Left lobe of liver (tissue), 2 donors: ENCODE results near the gene KRTAP10-5. TPM values are rescaled to one million over a fixed set of nuclear protein-coding genes. Genes with fewer than 3 reads are reported as not detected.
A peak's percentile ranks its signal among the peaks of the same experiment; 100 is the strongest.
"Not testable (repeated sequence)": the region's sequence is repeated elsewhere in the genome, so short reads cannot be mapped to it uniquely, and the experiment has no call there.

ENCODE experiments used
- ATAC-seq: fragments of 200-7000 bp; cut with Tn5 transposase; one replicate; pipeline ENCODE4 v1.9.1; 2020; ENCODE audit warnings: mild to moderate bottlenecking, moderate library complexity
- DNase-seq: peaks from one replicate; pipeline ENCODE4 v3.0.0-alpha.2; 2020; ENCODE audit warnings: low spot score
- total RNA-seq: library from RNA; stranded (reverse); gene quantifications from one replicate; pipeline ENCODE4 v1.2.1, GENCODE V29; 2021
- donor health status: DM: no; HTN: no; CAD: no; lungs with moderate emphysema.
- donor health status: DM: no; HTN: yes; CAD: no.

Gene KRTAP10-5
- total RNA-seq, 1 donor from 2014 or later = not detected

DNA sequence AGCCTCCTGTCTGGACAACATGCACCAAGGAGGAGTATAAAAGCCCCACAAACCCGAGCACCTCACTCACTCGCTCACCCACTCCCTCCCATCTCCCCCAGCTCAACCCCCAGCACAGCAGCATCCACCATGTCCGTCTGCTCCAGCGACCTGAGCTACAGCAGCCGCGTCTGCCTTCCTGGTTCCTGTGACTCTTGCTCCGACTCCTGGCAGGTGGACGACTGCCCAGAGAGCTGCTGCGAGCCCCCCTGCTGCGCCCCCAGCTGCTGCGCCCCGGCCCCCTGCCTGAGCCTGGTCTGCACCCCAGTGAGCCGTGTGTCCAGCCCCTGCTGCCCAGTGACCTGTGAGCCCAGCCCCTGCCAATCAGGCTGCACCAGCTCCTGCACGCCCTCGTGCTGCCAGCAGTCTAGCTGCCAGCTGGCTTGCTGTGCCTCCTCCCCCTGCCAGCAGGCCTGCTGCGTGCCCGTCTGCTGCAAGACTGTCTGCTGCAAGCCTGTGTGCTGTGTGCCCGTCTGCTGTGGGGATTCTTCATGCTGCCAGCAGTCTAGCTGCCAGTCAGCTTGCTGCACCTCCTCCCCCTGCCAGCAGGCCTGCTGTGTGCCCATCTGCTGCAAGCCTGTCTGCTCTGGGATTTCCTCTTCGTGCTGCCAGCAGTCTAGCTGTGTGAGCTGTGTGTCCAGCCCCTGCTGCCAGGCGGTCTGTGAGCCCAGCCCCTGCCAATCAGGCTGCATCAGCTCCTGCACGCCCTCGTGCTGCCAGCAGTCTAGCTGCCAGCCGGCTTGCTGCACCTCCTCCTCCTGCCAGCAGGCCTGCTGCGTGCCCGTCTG lies 6.6 kb downstream of the KRTAP10-5 start, which contains the start of gene KRTAP10-4:
Gene KRTAP10-4, plus strand, starts transcription at position 100 of the 827 bp plus-strand sequence. Its CDS starts 30 bp downstream, at position 130.
- ATAC-seq = peak; percentile 14
- not testable (repeated sequence) for DNase-seq

- ATAC-seq = no peak
- no peak for DNase-seq
These were observed 7.3 kb downstream of the KRTAP10-5 start for GRCh38 chr21:44572959-44573583.

DNA sequence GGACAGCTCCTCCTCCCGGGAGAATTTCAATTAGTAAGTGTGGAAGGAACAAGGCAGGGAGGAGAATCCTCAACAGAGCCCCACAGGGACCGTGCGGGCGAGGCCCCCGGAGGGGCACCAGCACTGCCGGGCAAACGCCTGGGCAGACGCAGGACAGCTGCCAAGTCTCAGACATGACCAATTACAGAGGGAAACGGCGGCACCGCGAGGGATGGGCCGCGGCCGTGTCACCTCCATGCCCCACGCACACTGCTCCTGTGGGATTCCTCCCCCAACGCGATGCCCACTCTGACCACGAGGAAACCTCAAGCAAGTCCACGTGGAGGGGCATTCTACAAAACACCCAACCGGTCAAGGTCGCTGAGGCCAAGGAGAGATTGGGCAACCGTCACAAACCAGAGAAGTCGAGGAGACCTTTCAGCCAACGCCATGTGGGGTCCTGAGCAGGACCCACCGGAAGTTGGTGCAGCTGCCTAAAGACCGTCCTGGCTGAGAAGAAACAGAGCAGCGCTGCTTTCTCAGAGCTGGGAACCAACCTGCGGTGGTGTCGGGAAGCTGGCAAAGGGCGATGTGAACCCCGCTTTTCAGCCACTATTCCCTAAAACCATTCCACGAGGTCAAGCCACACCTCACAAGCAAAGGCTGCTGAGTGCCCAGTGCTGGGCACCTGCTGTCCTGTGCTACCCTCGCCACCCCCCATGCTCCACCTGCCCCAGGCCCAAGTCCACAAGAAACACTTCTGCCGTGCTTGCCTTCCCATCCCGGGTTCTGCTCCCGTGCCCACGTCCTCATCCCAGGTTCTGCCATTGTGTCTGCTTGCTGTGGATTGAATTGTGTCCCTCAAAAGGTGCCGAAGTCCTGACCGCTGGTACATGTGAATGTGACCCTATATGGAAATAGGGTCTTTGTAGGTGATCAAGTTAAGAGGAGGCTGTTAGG lies 8.3 kb downstream of the KRTAP10-5 start:
- ATAC-seq (no peak), DNase-seq (no peak)

GRCh38 chr21:44571296-44571695 lies 9.1 kb downstream of the KRTAP10-5 start:
- no peak for ATAC-seq
- no peak for DNase-seq

GRCh38 chr21:44569861-44570517 lies 10.4 kb downstream of the KRTAP10-5 start:
- no peak for ATAC-seq
- DNase-seq = no peak

DNA sequence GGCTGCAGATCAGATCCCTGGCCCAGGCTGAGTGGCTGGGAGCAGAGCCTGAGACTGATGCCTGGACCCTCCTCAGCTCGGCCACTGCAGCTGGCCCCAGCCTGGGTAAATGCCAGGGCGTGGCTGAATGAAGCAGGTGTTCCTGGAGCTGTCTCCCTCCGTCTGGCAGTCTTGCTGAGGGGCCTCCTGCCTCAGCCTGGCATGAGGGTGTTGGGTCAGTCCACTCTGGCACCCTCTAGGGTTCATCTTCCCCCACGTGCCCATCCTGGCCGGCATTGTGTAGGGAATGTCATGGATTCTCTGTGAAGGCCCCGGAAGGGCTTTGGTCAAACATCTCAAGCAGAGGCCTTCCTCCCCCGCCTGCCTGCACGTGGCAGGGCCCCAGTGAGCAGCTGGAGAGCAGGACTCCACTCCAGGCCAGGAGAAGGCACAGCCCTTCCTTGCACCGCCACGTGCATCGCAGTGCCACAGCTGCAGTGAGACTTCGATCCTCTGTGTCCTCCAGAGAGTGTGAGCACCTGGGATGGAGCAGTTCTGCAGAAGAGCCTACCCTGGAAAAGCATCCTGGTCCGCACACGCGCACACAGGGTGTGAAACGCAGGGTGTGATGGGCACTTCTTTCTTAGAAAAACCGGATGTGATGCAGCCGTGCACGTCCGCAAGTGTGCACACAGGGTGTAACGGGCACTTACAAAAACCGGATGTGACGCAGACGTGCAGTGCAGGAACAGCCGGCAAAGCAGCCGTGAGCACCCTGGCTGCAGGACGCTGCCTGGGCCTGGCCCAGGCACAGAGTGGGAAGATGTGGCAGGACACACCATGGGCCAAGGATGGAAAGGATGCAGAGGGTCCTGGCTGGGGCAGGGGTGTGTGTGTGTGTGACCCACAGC lies 11.5 kb downstream of the KRTAP10-5 start:
- DNase-seq = no peak
- no peak for ATAC-seq

GRCh38 chr21:44568261-44568660 lies 12.1 kb downstream of the KRTAP10-5 start:
- DNase-seq (no peak), ATAC-seq (no peak)

GRCh38 chr21:44567481-44568171 lies 12.8 kb downstream of the KRTAP10-5 start:
- ATAC-seq = no peak
- DNase-seq = no peak

- DNase-seq = no peak
- ATAC-seq = no peak
These were observed 14.0 kb downstream of the KRTAP10-5 start for GRCh38 chr21:44566403-44566802.

- ATAC-seq (no peak), DNase-seq (no peak)
These were observed 15.4 kb downstream of the KRTAP10-5 start for GRCh38 chr21:44564886-44565598.

DNA sequence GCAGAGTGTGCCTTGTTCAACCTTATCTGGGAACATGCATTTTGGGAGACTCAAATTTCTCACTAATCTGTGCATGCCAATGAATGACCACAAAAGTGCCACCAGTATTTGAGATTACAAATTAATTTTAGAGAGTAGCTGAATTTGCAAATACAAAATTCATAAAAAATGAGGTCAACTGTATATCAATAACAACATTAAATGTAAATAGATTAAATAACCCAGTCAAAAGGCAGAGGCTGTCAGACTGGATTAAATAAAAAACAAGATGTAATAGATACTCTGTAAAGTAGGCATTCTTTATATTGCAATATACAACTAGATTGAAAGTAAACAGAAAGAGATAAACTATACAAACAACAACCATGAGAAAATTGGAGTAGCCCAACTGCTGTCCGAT lies 16.3 kb downstream of the KRTAP10-5 start:
- DNase-seq = no peak
- no peak for ATAC-seq

DNA sequence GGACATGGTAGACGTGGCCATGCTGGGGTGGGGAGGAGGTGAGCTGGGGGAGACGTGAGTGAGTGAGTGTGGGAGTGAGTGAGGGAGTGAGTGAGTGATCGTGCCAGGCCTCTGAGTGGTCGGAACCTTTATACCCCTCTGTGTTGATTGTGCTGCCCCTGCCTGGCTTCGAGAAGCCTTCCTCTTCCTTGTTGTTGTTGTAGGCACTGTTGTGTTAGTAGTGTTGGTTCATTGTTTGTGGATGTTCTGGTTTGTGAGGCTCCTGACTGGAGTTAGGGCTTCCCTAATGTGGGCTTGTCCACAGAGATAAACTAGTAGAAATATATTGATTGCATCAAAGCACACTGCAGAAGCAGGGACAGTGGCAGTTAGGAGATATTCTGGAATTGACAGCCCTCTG lies 21.7 kb downstream of the KRTAP10-5 start, which contains the start of gene KRTAP10-3:
Gene KRTAP10-3, minus strand, starts transcription at position 101 of the 400 bp plus-strand sequence. Its CDS starts 80 bp downstream, at position 21.
- DNase-seq (no peak), ATAC-seq (no peak)

DNA sequence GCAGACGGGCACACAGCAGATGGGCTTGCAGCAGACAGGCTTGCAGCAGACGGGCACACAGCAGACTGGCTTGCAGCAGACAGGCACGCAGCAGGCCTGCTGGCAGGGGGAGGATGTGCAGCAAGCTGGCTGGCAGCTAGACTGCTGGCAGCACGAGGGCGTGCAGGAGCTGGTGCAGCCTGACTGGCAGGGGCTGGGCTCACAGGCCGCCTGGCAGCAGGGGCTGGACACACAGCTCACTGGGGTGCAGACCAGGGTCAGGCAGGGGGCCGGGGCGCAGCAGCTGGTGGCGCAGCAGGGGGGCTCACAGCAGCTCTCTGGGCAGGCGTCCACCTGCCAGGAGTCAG lies 22.1 kb downstream of the KRTAP10-5 start:
- not testable (repeated sequence) for DNase-seq, ATAC-seq

DNA sequence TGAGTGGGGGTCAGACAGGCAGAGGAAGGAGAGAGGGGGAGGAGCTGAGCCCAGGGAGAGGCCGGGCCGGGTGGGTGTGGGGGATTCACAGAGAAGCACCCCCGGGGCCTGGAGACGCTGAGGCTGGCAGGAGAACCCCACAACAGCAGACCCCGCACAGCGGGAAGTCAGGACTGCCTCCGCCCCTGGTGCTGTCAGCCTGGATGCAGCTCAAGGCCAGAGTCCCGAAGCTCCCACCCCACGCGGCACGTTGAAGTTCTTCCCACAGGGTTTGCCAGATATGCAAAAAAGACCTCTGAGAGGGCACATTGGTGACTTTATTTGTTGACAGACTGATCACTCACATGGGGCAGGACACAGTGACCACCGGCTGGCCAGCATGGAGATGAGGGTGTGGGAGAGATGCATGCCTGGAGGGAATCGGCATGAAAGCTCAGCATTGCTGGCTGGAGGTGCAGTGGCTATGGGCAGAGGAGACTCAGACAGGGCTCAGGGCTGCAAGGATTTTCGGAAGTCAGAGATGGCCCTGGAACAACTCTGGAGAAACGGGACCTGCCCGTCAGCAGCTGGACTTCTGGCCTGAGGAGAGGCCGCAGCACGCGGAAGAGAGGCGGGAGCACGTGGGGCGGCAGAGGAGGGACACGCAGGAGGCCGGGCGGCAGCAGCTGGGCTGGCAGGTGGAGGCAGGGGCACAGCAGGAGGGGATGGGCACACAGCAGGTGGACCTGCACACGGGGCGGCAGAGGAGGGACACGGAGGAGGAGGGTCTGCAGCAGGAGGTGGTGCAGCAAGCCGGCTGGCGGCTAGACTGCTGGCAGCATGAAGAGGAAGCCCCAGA lies 22.7 kb downstream of the KRTAP10-5 start:
- no peak for DNase-seq
- peak; percentile 49 for ATAC-seq

DNA sequence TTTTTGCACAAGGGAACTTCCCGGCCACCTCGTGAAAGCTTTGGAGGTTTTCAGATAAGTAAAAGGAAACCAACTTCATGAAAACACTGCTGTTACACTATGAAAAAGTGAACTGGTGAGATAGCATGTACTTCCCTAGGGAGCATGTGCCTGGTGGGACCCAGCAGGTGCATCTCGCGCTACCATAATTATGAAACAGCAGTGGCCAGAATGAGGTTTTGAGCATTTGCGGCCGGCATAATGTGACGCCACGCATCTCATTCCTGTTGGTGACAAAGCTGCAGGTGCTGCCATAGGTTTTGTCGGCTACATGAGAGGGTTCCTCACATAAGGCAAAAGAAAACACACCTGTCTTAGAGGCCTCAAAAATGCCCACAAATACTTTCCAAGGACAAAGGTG lies 23.5 kb downstream of the KRTAP10-5 start:
- no peak for ATAC-seq
- DNase-seq = no peak

GRCh38 chr21:44555200-44555875 lies 25.1 kb downstream of the KRTAP10-5 start:
- no peak for DNase-seq
- no peak for ATAC-seq

DNA sequence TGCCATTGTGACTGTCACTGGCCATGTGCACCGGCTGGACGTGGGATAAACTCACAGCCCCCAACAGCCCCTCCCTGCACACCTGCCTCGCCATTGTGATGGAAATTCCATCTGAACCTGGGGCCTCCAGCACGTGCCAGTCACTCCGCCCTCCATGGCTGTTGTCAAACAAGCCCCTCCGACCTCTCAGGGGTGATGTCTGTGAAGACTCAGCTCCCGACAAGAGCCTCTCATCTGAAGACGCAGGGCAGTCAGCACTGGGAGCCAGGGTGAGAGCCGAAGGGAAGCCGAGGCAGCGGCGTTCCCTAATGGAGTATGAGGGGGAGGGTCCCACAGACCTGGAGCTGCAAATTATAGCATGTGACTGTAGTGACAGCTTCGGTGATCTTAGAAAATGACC lies 27.7 kb downstream of the KRTAP10-5 start:
- no peak for DNase-seq
- no peak for ATAC-seq
